Rectal smooth muscle tissue (tissue), 1 donor: ENCODE data around the gene DENND2A.
A peak's percentile ranks its signal among the peaks of the same experiment; 100 is the strongest.

Source experiments
- H3K27ac ChIP-seq: one replicate; pipeline ENCODE4 v1.7.0; 2013; ENCODE audit warnings: low read depth, low read length, inconsistent platforms
- H3K27me3 ChIP-seq: one replicate; pipeline ENCODE4 v1.7.0; 2013; ENCODE audit warnings: low read length; ENCODE audit not compliant: control insufficient read depth, insufficient read depth
- H3K36me3 ChIP-seq: one replicate; pipeline ENCODE4 v1.7.0; 2013; ENCODE audit warnings: low read length; ENCODE audit not compliant: control insufficient read depth, insufficient read depth
- H3K4me1 ChIP-seq: one replicate; pipeline ENCODE4 v1.7.0; 2013; ENCODE audit warnings: low read length; ENCODE audit not compliant: control insufficient read depth, insufficient read depth
- H3K4me3 ChIP-seq: one replicate; pipeline ENCODE4 v1.7.0; 2013; ENCODE audit warnings: low read length
- H3K9ac ChIP-seq: one replicate; pipeline ENCODE4 v1.7.0; 2013; ENCODE audit warnings: low read length

Gene DENND2A

DNA sequence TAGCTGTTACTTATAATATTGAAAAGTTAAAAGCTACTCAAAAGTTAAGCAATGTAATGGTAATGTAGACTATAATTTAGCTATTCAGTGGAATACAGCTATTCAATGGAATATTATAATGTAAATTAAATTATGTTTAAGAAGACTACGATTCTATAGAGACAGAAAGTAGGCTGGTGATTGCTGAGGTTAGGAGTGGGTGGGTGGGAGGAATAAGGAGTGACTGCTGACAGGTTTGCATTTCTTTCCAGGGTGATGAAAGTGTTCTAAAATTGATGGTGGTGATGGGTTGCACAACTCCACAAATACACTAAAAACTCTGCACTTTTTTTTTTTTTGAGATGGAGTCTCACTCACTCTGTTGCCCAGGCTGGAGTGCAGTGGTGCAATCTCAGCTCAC lies 21.4 kb downstream of the DENND2A start:
- no peak overlapping the region for H3K27ac ChIP-seq

DNA sequence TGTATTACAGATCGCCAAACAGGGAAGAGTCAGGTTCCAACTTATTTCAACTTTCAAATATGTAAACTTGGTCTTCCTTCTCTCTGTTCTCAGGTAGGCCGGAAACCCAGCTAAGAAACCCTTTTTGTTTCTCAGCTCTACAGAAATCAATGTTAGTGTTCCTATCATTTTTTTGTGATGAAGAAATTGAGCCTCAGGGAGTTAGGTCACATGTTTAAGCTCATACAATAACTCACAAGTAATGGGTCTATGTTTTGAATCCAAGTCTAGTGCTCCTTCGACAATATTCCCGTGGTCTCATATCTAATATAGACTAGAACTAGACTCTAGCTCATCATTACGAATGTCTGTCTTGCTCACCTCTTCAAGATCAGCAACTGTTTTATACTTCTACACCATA lies 22.3 kb downstream of the DENND2A start:
- H3K36me3 ChIP-seq: no peaks in the 10 kb centered on the region
- no peaks in the 10 kb centered on the region for H3K27me3 ChIP-seq
- H3K9ac ChIP-seq: no peak overlapping the region
- H3K4me3 ChIP-seq: no peak overlapping the region
- H3K4me1 ChIP-seq: no peaks in the 10 kb centered on the region
- H3K27ac ChIP-seq: no peak overlapping the region

More for the DNA sequence above, 21.4 kb downstream of the DENND2A start:
- no peaks in the 10 kb centered on the region for H3K36me3 ChIP-seq
- H3K4me1 ChIP-seq: peaks cover 3% of the 10 kb centered on the region
- H3K27me3 ChIP-seq: no peaks in the 10 kb centered on the region
- no peak overlapping the region for H3K4me3 ChIP-seq
- no peak overlapping the region for H3K9ac ChIP-seq

DNA sequence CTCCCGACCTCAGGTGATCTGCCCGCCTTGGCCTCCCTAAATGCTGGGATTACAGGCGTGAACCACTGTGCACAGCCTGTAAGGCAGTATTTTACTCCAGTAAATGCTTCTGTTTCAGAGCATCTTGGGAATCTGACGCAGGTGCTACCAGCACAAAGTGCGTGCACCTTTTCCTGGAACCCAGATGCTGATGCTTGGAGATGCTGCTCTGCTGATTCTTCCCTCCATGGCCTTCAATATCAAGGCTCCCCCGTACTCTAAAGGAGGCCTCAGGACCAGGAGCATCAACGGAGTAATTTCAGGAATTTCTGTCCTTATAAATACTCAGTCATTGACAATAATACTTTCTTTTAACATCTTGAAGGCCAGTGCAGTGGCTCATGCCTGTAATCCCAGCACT lies 23.5 kb downstream of the DENND2A start:
- Histone ChIP-seq H3K4me1 (no peaks in the 10 kb centered on the region), H3K27me3 (no peaks in the 10 kb centered on the region), H3K4me3 (no peak overlapping the region), H3K36me3 (no peaks in the 10 kb centered on the region), H3K27ac (no peak overlapping the region), H3K9ac (no peak overlapping the region)

DNA sequence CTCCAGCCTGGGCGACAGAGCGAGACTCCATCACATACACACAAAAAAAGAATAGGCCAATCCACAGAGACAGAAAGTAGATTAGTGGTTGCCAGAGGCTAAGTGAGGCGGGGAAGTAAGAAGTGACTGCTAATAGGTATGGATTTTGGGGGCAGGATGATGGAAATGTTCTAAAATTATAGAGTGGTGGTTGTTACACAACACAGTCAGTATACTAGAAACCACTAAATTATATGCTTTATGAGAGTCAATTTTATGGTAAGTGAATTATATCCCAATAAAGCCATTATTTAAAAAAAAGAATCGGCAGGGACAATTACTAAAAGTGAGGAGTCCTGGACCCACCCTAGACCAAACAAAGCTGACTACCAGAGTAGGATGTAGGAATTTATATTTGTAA lies 24.3 kb downstream of the DENND2A start:
- no peak overlapping the region for H3K9ac ChIP-seq
- H3K4me3 ChIP-seq: no peak overlapping the region
- H3K27me3 ChIP-seq: no peaks in the 10 kb centered on the region
- no peak overlapping the region for H3K27ac ChIP-seq
- H3K4me1 ChIP-seq: no peaks in the 10 kb centered on the region
- no peaks in the 10 kb centered on the region for H3K36me3 ChIP-seq

DNA sequence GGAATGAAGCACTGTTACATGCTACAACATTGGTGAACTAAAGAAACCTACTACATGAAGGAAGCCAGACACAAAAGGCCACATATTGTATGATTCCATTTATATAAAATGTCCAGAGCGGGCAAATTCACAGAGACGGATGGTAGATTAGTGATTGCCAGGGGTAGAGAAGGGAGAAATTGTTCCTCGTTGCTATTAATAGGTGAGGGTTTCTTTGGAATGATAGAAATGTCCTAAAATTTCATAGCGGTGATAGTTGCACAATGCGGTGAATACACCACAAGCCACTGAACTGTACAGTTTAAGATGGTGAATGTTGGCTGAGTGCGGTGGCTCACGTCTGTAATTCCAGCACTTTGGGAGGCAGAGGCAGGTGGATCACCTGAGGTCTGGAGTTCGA lies 29.0 kb downstream of the DENND2A start:
- Histone ChIP-seq H3K4me1 (peaks cover 13% of the 10 kb centered on the region), H3K27ac (no peak overlapping the region), H3K4me3 (no peak overlapping the region), H3K27me3 (no peaks in the 10 kb centered on the region), H3K9ac (no peak overlapping the region), H3K36me3 (no peaks in the 10 kb centered on the region)

DNA sequence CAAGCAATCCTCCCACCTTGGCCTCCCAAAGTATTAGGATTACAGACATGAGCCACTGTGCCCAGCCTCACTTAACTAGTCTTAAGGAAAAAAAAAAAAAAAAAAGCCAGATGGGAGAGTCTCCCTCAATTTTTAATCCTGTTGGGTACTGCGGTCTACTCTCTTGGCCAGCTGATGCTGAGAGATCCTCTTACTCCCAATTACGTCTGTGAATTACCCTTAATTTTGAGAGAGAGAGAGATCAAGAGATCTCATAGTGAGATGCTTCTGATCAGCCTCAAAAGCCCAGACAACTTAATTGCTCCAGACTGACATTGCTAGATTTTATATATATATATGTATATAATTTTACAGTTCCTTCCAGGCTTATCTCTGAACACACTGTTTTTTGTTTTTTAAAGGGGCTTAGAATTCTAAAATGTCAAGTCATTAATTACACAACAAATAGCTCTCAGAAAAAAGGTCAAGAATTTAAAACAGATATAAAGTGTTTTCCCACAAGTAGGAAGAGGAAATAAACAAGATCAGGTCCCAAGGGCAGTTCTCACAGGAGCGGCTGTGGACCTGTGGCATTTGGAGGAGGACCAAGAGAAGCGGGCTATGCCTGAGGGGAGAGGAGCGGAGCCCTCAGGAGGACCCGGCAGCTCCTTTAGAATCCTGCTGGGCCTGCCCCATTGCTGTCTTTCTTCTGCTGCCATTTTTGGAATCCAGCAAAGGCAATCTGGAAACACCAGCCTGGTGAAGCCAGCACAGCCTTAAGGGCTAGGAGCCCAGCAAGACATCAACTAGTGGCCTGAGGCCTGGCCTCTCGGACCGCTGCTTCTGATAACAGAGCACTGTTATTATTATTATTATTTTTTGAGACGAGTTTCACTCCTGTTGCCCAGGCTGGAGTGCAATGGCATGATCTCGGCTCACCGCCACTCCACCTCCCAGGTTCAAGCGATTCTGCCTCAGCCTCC lies 30.1 kb downstream of the DENND2A start:
- no peak overlapping the region for H3K4me3 ChIP-seq
- peaks cover 13% of the 10 kb centered on the region for H3K4me1 ChIP-seq
- H3K27ac ChIP-seq: no peak overlapping the region
- no peaks in the 10 kb centered on the region for H3K36me3 ChIP-seq
- H3K9ac ChIP-seq: no peak overlapping the region
- no peaks in the 10 kb centered on the region for H3K27me3 ChIP-seq

DNA sequence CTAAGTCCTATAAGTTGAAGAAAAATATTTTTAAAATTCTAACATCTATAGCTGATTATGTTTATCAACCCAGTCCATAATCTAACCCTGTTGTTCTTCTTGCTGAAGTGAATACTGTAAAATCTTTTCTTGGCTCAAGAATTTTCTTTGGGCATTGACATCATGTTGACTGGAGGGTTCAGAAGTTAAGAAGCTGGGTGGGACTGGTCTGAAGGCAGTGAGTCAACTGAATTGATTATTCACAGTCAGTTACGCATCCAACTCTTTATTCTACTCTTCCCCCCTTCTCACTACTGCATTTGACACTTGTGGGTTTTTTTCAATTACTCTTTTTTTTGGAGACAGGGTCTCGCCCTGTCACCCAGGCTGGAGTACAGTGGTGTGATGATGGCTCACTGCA lies 31.0 kb downstream of the DENND2A start:
- Histone ChIP-seq H3K36me3 (no peaks in the 10 kb centered on the region), H3K27me3 (no peaks in the 10 kb centered on the region), H3K4me3 (no peak overlapping the region), H3K9ac (no peak overlapping the region), H3K4me1 (peaks cover 13% of the 10 kb centered on the region), H3K27ac (no peak overlapping the region)

DNA sequence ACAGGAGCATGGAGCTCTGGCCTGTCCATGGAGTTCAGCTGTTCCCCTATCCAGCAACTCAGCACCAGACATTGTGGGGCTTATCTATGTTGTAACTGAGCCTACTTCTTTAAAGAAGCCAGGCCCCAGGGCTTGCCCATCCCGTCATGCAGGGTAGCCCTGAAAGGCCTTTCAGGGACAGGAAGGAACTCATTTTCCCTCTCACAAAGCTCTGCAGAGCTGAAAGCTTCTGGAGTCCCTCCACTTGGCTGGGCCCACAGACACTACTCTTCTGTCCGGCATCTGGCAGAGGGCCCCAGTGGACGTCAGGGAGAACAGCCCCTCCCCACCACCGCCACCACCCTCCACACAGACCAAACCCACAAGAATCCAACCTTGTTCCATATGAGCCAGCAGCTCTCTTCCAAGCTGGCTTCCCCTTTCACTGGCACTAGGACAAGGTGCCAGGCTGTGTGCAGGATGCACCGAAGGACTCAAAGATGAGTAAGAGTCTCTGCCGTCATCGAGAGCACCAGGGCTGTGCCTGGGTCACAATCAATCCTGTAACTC lies 33.1 kb downstream of the DENND2A start:
- Histone ChIP-seq H3K4me1 (peaks cover 16% of the 10 kb centered on the region), H3K27me3 (no peaks in the 10 kb centered on the region), H3K36me3 (no peaks in the 10 kb centered on the region), H3K27ac (peak overlapping the region; percentile 59), H3K9ac (no peak overlapping the region), H3K4me3 (no peak overlapping the region)

DNA sequence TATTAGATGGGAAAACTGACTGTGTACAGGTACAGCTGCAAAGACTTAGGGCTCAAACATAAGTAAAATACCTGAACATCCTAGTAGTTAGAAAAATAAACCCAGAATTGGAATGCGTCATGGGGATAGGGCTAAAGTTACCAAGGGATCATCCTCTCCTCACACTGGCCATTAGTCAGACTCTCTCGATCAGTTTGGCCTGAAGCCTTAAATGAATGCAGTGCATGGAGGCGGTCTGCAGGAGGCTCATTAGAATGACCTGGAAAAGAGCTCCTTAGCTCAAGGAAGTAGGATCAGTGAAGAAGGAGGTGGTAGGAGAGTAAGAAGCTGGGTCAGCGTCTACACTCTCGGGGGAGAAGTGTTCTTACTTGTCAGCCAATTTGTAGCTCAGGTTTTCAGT lies 35.3 kb downstream of the DENND2A start:
- H3K27ac ChIP-seq: no peak overlapping the region
- no peak overlapping the region for H3K4me3 ChIP-seq
- peaks cover 16% of the 10 kb centered on the region for H3K4me1 ChIP-seq
- H3K36me3 ChIP-seq: no peaks in the 10 kb centered on the region
- no peak overlapping the region for H3K9ac ChIP-seq
- H3K27me3 ChIP-seq: no peaks in the 10 kb centered on the region

DNA sequence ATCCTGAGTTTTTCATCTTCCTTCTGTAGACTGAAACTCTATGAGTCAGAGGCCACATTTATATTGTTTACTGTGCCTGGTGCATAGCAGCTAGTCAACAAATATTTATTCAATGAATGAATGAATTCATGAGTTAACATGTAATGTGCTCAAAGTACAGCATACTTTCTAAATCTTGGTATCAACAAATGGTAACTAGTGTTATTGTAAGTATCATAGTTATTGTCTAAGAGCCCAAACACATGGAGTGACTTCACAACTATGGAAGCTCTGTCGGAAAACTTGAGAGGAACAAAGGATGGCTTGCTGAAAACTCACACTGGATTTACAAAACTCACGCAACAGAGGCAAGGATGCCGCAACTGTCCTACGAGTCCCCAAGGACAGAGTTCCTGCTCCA lies 35.9 kb downstream of the DENND2A start:
- H3K9ac ChIP-seq: no peak overlapping the region
- H3K27ac ChIP-seq: no peak overlapping the region
- H3K4me3 ChIP-seq: no peak overlapping the region
- no peaks in the 10 kb centered on the region for H3K27me3 ChIP-seq
- peaks cover 16% of the 10 kb centered on the region for H3K4me1 ChIP-seq
- no peaks in the 10 kb centered on the region for H3K36me3 ChIP-seq

DNA sequence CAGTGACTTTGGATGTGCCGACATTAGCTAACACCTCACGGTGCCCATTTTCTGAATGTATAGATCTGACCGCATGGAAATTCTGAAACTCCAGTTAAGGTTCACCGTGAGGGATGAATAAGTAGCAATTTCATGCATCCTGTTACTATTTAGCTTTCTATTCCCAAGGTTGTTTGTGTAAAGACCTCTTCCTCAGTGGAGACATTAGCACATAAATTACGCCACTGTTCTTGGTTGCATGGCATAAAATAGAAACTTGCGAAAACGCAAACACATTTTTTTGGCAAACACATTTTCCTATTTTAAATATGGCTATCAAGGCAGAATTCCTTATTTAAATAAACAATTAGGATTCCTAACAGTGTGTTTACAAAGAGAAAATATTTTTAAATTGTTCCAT lies 36.5 kb downstream of the DENND2A start:
- H3K27me3 ChIP-seq: no peaks in the 10 kb centered on the region
- H3K4me1 ChIP-seq: peaks cover 16% of the 10 kb centered on the region
- H3K9ac ChIP-seq: no peak overlapping the region
- no peak overlapping the region for H3K27ac ChIP-seq
- H3K4me3 ChIP-seq: no peak overlapping the region
- H3K36me3 ChIP-seq: no peaks in the 10 kb centered on the region

DNA sequence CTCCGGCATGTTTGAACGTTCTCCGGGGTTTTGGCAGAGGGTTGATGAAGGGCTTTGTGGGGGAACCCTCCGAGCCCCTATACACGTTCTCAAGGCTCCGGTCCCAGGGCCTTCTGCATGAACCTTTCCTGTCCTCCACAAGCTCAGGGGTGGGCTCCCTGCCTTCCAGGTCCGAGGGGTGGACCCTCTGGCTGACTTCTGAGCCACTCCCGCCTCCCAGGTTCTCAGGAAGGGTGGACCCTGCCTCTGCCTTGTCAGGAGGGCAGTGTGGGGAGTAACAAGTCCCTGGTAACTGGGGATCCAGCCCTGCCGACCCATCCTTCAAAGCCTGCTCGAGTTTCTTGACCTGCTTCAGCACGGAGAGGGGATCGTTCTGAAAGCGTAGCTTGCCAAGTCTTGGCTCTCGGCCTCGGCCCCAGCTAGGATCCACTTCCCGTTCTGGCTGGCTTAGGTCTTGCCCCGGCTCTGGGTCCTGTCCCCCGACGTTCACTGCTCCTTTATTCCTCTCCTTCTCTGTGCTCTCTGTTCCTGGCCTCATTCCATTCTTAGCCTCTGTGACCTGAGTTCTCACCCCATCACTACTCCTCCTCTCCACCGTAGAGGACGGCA lies 38.9 kb downstream of the DENND2A start:
- Histone ChIP-seq H3K4me3 (no peak overlapping the region), H3K4me1 (peaks cover 3% of the 10 kb centered on the region), H3K27ac (no peak overlapping the region), H3K27me3 (no peaks in the 10 kb centered on the region), H3K9ac (no peak overlapping the region), H3K36me3 (no peaks in the 10 kb centered on the region)
